Calu3 (cell line): ENCODE measurements around the gene RFLNA. TPM values are rescaled to one million over a fixed set of nuclear protein-coding genes. Genes with fewer than 3 reads are reported as not detected.

Source experiments
- BruUV-seq: library from RNA; stranded (reverse); fragments of 400-500 nt; replicated peaks from 2 replicates; lab custom pipeline; 2021; lab: Mats Ljungman, UMichigan
- CTCF ChIA-PET: fragments of 300-600 bp; sonication (Branson Sonifier 250); formaldehyde crosslinking; loops from one replicate; lab custom pipeline; 2022; ENCODE audit warnings: antibody characterized with exemption; lab: Charles Lee
- DNase-seq: peaks from one replicate; pipeline ENCODE4 v3.0.0; 2022
- H3K27ac Mint-ChIP-seq: one replicate; pipeline ENCODE4 v1.8.0; 2022; ENCODE audit warnings: mixed read lengths; ENCODE audit not compliant: unreplicated experiment
- H3K27me3 Mint-ChIP-seq: one replicate; pipeline ENCODE4 v1.8.0; 2022; ENCODE audit warnings: mixed read lengths; ENCODE audit not compliant: unreplicated experiment
- H3K36me3 Mint-ChIP-seq: one replicate; pipeline ENCODE4 v1.8.0; 2022; ENCODE audit warnings: mild to moderate bottlenecking, moderate library complexity, mixed read lengths; ENCODE audit not compliant: insufficient read depth, unreplicated experiment
- H3K4me1 Mint-ChIP-seq: one replicate; pipeline ENCODE4 v1.8.0; 2022; ENCODE audit warnings: mild to moderate bottlenecking, low read depth, mixed read lengths; ENCODE audit not compliant: unreplicated experiment
- H3K4me3 Mint-ChIP-seq: one replicate; pipeline ENCODE4 v1.8.0; 2022; ENCODE audit warnings: mild to moderate bottlenecking, low read depth, moderate library complexity, mixed read lengths; ENCODE audit not compliant: unreplicated experiment
- H3K9me3 Mint-ChIP-seq: one replicate; pipeline ENCODE4 v1.8.0; 2022; ENCODE audit warnings: low read depth, mixed read lengths; ENCODE audit not compliant: unreplicated experiment
- intact Hi-C: fragments of 100-400 bp; cut with micrococcal nuclease; formaldehyde crosslinking; loops from one replicate; pipeline ENCODE4 v1.10.0; 2022; ENCODE audit not compliant: unreplicated experiment
- total RNA-seq: library from RNA; stranded (reverse); gene quantifications from 2 replicates; pipeline ENCODE4 v1.2.3, GENCODE V29; 2022
- TF ChIP-seq, protein P1 (sequence below): fragments of 200-600 bp; IDR thresholded peaks from one replicate; pipeline ENCODE4 v1.8.0; 2022; ENCODE audit warnings: antibody characterized with exemption; ENCODE audit not compliant: unreplicated experiment

RFLNA gene
- total RNA-seq, 1 experiment from 2014 or later, result not detected

DNA sequence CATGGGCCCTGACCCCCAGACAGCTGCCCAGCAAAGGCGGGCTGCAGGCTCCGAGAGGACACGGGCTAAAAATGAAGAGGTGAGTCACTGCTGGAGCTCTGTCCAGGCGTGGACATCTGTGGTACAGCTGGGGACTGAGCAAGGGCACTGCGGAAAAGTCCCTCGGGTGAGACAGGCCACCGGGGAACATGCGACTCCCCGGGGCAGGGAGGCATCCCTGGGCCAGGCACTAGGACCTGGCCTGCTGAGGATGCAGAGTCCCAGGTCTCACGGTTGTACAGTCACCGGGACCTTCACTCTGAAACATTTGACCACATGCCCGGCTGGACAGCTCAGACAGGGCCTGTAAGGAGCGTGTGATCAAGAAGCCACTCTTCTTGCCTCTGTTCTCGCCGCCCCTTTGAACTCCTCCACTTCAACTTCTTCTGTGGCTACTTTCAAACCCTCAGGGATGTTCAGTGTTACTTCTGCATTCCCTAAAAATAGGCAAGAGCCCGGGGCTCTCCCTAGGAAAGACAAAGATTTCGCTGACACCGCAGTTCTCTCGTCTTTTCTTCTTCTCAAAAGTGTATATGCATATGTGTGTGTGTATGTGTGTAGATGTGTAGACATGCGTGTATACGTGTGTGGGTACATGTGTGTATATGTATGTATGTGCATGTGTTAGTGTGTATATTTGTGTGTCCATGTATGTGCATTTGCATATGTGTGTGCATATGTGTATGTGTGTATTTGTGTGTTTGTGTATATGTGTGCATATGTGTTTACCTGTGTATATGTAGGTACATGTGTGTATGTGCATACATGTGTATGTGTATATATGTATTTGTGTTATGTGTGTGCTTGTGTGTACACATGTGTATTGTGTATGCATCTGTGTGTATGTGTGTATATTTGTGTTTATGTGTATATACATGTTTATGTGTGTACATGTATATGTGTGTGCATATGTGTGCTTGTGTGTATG lies 5.0 kb upstream of the RFLNA start:
- no peak for DNase-seq
- TF ChIP-seq, protein P1, sequence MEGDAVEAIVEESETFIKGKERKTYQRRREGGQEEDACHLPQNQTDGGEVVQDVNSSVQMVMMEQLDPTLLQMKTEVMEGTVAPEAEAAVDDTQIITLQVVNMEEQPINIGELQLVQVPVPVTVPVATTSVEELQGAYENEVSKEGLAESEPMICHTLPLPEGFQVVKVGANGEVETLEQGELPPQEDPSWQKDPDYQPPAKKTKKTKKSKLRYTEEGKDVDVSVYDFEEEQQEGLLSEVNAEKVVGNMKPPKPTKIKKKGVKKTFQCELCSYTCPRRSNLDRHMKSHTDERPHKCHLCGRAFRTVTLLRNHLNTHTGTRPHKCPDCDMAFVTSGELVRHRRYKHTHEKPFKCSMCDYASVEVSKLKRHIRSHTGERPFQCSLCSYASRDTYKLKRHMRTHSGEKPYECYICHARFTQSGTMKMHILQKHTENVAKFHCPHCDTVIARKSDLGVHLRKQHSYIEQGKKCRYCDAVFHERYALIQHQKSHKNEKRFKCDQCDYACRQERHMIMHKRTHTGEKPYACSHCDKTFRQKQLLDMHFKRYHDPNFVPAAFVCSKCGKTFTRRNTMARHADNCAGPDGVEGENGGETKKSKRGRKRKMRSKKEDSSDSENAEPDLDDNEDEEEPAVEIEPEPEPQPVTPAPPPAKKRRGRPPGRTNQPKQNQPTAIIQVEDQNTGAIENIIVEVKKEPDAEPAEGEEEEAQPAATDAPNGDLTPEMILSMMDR, result no peak
- BruUV-seq, result no TSS peak
- peaks cover 5% of the 10 kb centered on the region for H3K9me3 Mint-ChIP-seq
- CTCF ChIA-PET, result no interaction called here
- H3K27me3 Mint-ChIP-seq, result peaks cover 93% of the 10 kb centered on the region
- H3K4me3 Mint-ChIP-seq, result no peak overlapping the region
- H3K27ac Mint-ChIP-seq, result no peak overlapping the region
- intact Hi-C loops, result no loop called here
- H3K36me3 Mint-ChIP-seq, result no peaks in the 10 kb centered on the region
- H3K4me1 Mint-ChIP-seq, result no peaks in the 10 kb centered on the region

DNA sequence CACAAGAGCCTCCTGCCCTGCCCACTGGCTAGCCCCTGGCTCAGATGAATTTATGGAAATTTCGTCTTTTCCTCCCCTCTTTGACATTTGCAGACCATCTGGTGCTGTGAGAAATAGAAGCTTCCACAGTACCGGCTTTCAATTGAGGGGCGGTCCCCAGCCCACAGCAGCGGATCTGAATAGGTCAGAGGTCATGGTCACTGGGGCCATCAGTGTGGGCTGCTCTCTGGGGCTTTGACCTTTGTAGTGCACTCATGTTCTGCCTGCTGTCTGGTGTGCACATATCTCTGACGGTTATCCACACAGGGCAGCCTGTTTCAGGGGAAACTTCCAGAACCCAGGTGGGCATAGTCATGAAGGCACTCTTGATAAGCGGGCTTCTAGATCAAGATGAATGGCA lies 2.5 kb upstream of the RFLNA start:
- CTCF ChIA-PET, result no interaction called here
- H3K9me3 Mint-ChIP-seq, result peaks cover 2% of the 10 kb centered on the region

DNA sequence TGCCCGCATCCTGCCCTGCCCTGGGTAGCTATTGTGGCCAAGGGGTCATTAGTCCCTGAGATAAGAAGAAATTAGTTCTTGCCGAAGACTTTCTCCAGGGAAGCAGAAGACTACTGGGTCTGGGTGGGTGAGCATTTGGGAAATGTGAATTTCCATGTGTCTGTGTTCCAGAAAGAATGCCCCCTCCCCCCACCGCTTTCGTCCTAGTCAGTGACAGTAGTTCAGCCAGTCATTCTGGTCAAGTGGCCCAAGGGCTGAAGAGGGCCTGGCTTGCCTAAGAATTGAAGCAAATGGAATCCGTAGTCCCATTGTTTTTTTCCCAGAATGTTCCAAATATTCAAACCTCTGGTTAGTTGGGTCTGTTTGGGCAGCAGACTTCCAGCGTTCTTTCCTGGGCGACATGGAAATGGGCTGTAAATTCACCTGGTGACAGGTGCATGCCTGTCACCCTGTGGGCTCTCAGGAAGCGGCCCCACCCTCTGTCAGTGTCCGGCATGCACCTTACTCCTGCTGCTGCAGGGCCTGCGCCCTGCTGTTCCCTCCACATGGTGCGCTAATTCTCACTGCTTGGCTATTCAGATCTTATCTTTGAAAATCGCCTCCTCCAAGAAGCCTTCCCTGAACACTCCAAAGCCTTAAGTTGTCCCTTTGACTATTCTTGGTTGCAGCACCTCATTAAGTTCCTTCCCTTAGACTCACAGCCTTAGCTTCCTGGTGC lies 1.4 kb upstream of the RFLNA start:
- H3K9me3 Mint-ChIP-seq, result peaks cover 2% of the 10 kb centered on the region
- intact Hi-C loops, result no loop called here
- H3K27me3 Mint-ChIP-seq, result peaks cover 93% of the 10 kb centered on the region
- BruUV-seq, result no TSS peak
- H3K4me3 Mint-ChIP-seq, result no peak overlapping the region
- no peaks in the 10 kb centered on the region for H3K36me3 Mint-ChIP-seq
- no peaks in the 10 kb centered on the region for H3K4me1 Mint-ChIP-seq
- CTCF ChIA-PET, result no interaction called here
- TF ChIP-seq, protein P1, result no peak
- no peak overlapping the region for H3K27ac Mint-ChIP-seq
- DNase-seq, result no peak

More for the DNA sequence above, 2.5 kb upstream of the RFLNA start:
- no peak for DNase-seq
- TF ChIP-seq, protein P1, result no peak
- no TSS peak for BruUV-seq
- no peaks in the 10 kb centered on the region for H3K4me1 Mint-ChIP-seq
- no peak overlapping the region for H3K4me3 Mint-ChIP-seq
- H3K36me3 Mint-ChIP-seq, result no peaks in the 10 kb centered on the region
- peaks cover 93% of the 10 kb centered on the region for H3K27me3 Mint-ChIP-seq
- intact Hi-C loops, result no loop called here
- H3K27ac Mint-ChIP-seq, result no peak overlapping the region

DNA sequence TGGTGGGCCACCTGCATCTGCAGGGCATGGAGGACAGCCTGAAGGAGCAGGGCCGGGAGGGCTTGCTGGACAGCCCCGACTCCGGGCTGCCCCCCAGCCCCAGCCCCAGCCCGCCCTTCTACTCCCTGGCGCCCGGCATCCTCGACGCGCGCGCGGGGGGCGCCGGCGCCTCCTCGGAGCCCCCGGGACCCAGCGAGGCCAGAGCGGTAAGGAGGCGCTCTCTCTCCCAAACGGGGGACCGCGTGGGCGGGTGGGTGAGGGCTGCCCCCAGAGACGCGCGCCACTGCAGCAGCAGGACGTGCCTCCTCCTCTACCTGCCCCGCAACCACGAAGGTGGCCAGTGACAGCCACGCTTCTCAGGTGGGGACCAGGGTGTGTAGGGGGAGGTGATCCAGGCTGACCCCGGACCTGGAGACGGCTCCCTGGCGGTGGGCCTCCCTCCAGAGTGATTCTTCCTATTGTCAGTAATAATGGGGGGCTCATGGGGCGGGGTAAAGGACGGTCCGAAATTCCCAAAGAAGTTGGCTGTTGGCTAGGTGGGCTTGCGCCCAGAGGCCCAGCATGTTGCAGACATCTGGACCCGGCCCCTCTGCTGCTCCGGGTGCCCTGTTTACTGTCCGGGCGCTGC lies 652 bp downstream of the RFLNA start:
- DNase-seq, result no peak
- peaks cover 93% of the 10 kb centered on the region for H3K27me3 Mint-ChIP-seq
- no TSS peak for BruUV-seq
- CTCF ChIA-PET, result no interaction called here
- H3K4me3 Mint-ChIP-seq, result peak overlapping the region; percentile 36
- H3K36me3 Mint-ChIP-seq, result no peaks in the 10 kb centered on the region
- TF ChIP-seq, protein P1, result no peak
- intact Hi-C loops, result no loop called here
- H3K4me1 Mint-ChIP-seq, result no peaks in the 10 kb centered on the region
- H3K27ac Mint-ChIP-seq, result no peak overlapping the region
- no peaks in the 10 kb centered on the region for H3K9me3 Mint-ChIP-seq
